ENCODE measurements around the gene MEST.

The MEST gene

DNA sequence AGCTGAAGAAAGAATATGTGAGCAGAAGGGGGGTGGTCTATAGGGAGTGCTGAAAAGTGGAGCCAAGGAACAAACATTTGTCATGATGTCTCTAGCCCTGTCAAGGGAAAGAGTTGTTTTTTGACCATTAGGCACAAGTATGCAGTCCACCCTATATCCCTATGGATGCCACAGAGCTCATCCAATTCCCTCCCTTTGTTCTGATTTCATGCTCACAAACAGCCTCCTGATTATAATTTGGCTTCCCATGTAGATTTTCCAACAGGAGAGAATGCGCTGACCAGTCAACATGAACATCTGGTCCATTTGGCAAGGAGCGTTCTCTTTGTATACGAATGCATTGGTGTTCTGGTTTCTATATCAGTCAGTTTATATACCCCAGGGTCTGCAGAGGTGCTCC is 38.9 kb upstream of the MEST start:
- DNase-seq, result no peak
- H3K4me1 ChIP-seq, result peaks cover 6% of the 10 kb centered on the region; the same call in 1 of the 2 replicates
- TF ChIP-seq CTCF (IDR thresholded peaks at IDR 0.05; ENCODE audit: low read depth, low read length), result no peak
- no peak overlapping the region for H3K4me3 ChIP-seq (ENCODE audit: low read depth, low read length)
- H3K9me3 ChIP-seq, result no peaks in the 10 kb centered on the region
- H3K27me3 ChIP-seq, result no peaks in the 10 kb centered on the region
- no peaks in the 10 kb centered on the region for H3K36me3 ChIP-seq

DNA sequence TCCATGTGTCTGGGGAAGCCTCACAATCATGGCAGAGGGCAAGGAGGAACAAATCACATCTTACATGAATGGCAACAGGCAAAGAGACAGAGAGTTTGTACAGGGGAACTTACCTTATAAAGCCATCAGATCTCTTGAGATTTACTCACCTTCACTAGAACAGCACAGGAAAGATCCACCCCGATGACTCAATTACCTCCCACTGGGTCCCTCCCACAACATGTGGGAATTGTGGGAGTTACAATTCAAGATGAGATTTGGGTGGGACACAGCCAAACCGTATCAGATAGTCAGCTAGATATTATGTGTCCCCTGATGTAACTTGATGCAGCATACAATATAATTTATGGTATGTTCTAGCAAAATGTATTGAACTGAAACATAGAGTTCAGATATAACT is 36.9 kb upstream of the MEST start:
- Histone ChIP-seq H3K36me3 (no peaks in the 10 kb centered on the region), H3K4me1 (peaks cover 6% of the 10 kb centered on the region; the same call in 1 of the 2 replicates), H3K9me3 (no peaks in the 10 kb centered on the region), H3K27me3 (no peaks in the 10 kb centered on the region), H3K4me3 (ENCODE audit: low read depth, low read length) (no peak overlapping the region)
- no peak for DNase-seq
- no peak for TF ChIP-seq CTCF (IDR thresholded peaks at IDR 0.05; ENCODE audit: low read depth, low read length)

DNA sequence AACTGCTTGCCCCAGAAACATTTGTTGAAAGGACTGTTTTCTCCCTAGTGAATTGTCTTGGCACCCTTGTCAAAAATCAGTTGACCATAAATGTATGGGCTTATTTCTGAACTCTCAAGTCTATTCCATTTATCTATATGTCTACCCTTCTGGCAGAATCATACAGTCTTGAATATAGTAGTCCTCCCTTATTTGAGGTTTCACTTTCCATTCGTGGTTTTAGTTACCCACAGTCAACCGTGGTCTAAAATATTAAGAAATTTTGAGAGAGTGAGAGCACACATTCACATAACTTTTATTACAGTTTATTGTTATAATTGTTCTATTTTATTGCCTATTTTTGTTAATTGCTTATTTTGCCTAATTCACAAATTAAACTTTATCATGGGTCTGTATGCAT is 33.6 kb upstream of the MEST start:
- DNase-seq, result no peak
- Histone ChIP-seq H3K4me3 (ENCODE audit: low read depth, low read length) (no peak overlapping the region), H3K36me3 (no peaks in the 10 kb centered on the region), H3K4me1 (no peaks in the 10 kb centered on the region), H3K27me3 (no peaks in the 10 kb centered on the region; the same call in 1 of the 2 replicates), H3K9me3 (no peaks in the 10 kb centered on the region)
- TF ChIP-seq CTCF (IDR thresholded peaks at IDR 0.05; ENCODE audit: low read depth, low read length), result no peak

- no peak overlapping the region for H3K4me3 ChIP-seq (ENCODE audit: low read depth, low read length)
- no peak for DNase-seq
- no peak for TF ChIP-seq CTCF (IDR thresholded peaks at IDR 0.05; ENCODE audit: low read depth, low read length)
- no peaks in the 10 kb centered on the region; the same call in 1 of the 2 replicates for H3K27me3 ChIP-seq
- no peaks in the 10 kb centered on the region for H3K9me3 ChIP-seq
- H3K36me3 ChIP-seq, result no peaks in the 10 kb centered on the region
- no peaks in the 10 kb centered on the region for H3K4me1 ChIP-seq
Observed at GRCh38 chr7:130461272-130461671, 30.6 kb upstream of the MEST start.

GRCh38 chr7:130463553-130464434 is 28.1 kb upstream of the MEST start:
- Histone ChIP-seq H3K4me3 (ENCODE audit: low read depth, low read length) (no peak overlapping the region), H3K27me3 (no peaks in the 10 kb centered on the region; the same call in none of the 2 replicates), H3K36me3 (no peaks in the 10 kb centered on the region), H3K4me1 (no peaks in the 10 kb centered on the region), H3K9me3 (no peaks in the 10 kb centered on the region)
- TF ChIP-seq CTCF (IDR thresholded peaks at IDR 0.05; ENCODE audit: low read depth, low read length), result no peak
- DNase-seq, result no peak

DNA sequence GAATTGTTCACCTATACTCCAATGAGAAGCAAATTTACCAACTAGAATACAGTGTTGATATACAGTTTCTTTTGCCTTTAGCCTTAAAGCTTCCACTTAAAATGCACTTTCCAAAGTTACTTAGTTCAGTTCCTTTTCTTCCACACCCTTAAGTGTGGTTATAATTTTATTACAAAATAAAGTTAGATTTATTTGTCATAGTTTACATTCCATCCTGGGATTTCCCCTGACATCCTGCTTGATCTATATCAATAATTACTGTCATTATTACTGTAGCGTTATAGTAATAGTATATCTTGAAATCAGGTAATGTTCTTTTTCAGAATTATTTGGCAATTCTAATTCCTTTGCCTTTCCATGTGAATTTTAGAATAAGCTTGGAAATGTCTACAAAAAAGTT is 23.3 kb upstream of the MEST start:
- H3K4me1 ChIP-seq, result no peaks in the 10 kb centered on the region
- no peaks in the 10 kb centered on the region for H3K9me3 ChIP-seq
- H3K27me3 ChIP-seq, result no peaks in the 10 kb centered on the region; the same call in 1 of the 2 replicates
- no peaks in the 10 kb centered on the region for H3K36me3 ChIP-seq
- no peak for DNase-seq
- no peak for TF ChIP-seq CTCF (IDR thresholded peaks at IDR 0.05; ENCODE audit: low read depth, low read length)
- H3K4me3 ChIP-seq (ENCODE audit: low read depth, low read length), result no peak overlapping the region
